Measurements from ENCODE around the gene DENND6A. TPM values are rescaled to one million over a fixed set of nuclear protein-coding genes. Genes with fewer than 3 reads are reported as not detected.
A peak's percentile ranks its signal among the peaks of the same experiment; 100 is the strongest.

DENND6A gene
- total and polyA plus RNA-seq, 4 experiments from 2014 or later = 10.0 to 43.7 (median 40.3) TPM

- POLR2A ChIA-PET (ENCODE audit: partially characterized antibody) = interaction anchor here (0.5 kb wide), 1 partner anchor 19 kb away, joined by 3 read pairs; no protein-coding TSS in a partner anchor
Observed at GRCh38 chr3:57587905-57588304, 105.0 kb downstream of the DENND6A start.

GRCh38 chr3:57586778-57587177, 106.1 kb downstream of the DENND6A start:
- no peak overlapping the region for H3K4me3 ChIP-seq (ENCODE audit: low read length in 2 of 2)
- CTCF ChIA-PET (ENCODE audit: partially characterized antibody) = interaction anchor here (0.9 kb wide), 1 partner anchor 10 kb away, joined by 3 read pairs; no protein-coding TSS in a partner anchor
- no peak overlapping the region for H3K27ac ChIP-seq (ENCODE audit: low read depth, low read length)
- no peaks in the 10 kb centered on the region for H3K9me3 ChIP-seq (ENCODE audit: control insufficient read depth in 1 of 2, low read length in 2 of 2)
- DNase-seq = no peak
- Mint-ChIP-seq H3K4me3 (no peak overlapping the region), H3K9me3 (no peaks in the 10 kb centered on the region), H3K36me3 (peaks cover 8 to 32% of the 10 kb centered on the region in 2 donors), H3K27ac (peak overlapping the region in 1 of 7 donors; percentile 43), H3K4me1 (peaks cover 26 to 47% (median 35%) of the 10 kb centered on the region in 4 donors), H3K27me3 (no peaks in the 10 kb centered on the region)
- no peaks in the 10 kb centered on the region for H3K27me3 ChIP-seq (ENCODE audit: insufficient read depth, low read length)
- H3K4me1 ChIP-seq (ENCODE audit: insufficient read depth, low read length) = peaks cover 28% of the 10 kb centered on the region
- peaks cover 16% of the 10 kb centered on the region for H3K36me3 ChIP-seq (ENCODE audit: insufficient read depth, low read length)
- POLR2A ChIA-PET (ENCODE audit: partially characterized antibody) = interaction anchor here (1.8 kb wide), 1 partner anchor 10 kb away, joined by 7 read pairs; the partner anchor contains the start of gene ARF4
- intact Hi-C loops (cut with micrococcal nuclease) = no loop called here

More at GRCh38 chr3:57587905-57588304, 105.0 kb downstream of the DENND6A start:
- Histone ChIP-seq H3K36me3 (ENCODE audit: insufficient read depth, low read length) (peaks cover 9% of the 10 kb centered on the region), H3K9me3 (ENCODE audit: control insufficient read depth in 1 of 2, low read length in 2 of 2) (no peaks in the 10 kb centered on the region), H3K4me3 (ENCODE audit: low read length in 2 of 2) (no peak overlapping the region), H3K27ac (ENCODE audit: low read depth, low read length) (no peak overlapping the region), H3K27me3 (ENCODE audit: insufficient read depth, low read length) (no peaks in the 10 kb centered on the region), H3K4me1 (ENCODE audit: insufficient read depth, low read length) (peaks cover 35% of the 10 kb centered on the region)
- CTCF ChIA-PET (ENCODE audit: partially characterized antibody) = no interaction called here
- Mint-ChIP-seq H3K4me3 (no peak overlapping the region), H3K27ac (peak overlapping the region in 1 of 7 donors; percentile 7), H3K9me3 (no peaks in the 10 kb centered on the region), H3K4me1 (peaks cover 28 to 55% (median 40%) of the 10 kb centered on the region in 4 donors), H3K36me3 (peaks cover 6 to 36% of the 10 kb centered on the region in 2 donors), H3K27me3 (no peaks in the 10 kb centered on the region)
- DNase-seq = no peak
- intact Hi-C loops (cut with micrococcal nuclease) = no loop called here

- no peaks in the 10 kb centered on the region for H3K9me3 Mint-ChIP-seq
- peaks cover 19 to 43% (median 28%) of the 10 kb centered on the region in 4 donors for H3K4me1 Mint-ChIP-seq
- Histone ChIP-seq H3K36me3 (ENCODE audit: insufficient read depth, low read length) (peaks cover 19% of the 10 kb centered on the region), H3K27ac (ENCODE audit: low read depth, low read length) (no peak overlapping the region), H3K4me1 (ENCODE audit: insufficient read depth, low read length) (peaks cover 28% of the 10 kb centered on the region), H3K9me3 (ENCODE audit: control insufficient read depth in 1 of 2, low read length in 2 of 2) (no peaks in the 10 kb centered on the region), H3K4me3 (ENCODE audit: low read length in 2 of 2) (no peak overlapping the region), H3K27me3 (ENCODE audit: insufficient read depth, low read length) (no peaks in the 10 kb centered on the region)
- intact Hi-C loops (cut with micrococcal nuclease) = no loop called here
- ChIA-PET POLR2A (ENCODE audit: partially characterized antibody) (no interaction called here), CTCF (ENCODE audit: partially characterized antibody) (no interaction called here)
- peaks cover 10 to 43% of the 10 kb centered on the region in 2 donors for H3K36me3 Mint-ChIP-seq
- H3K27ac Mint-ChIP-seq = peak overlapping the region in 2 of 7 donors; percentile 47 to 59
- no peak overlapping the region for H3K4me3 Mint-ChIP-seq
- DNase-seq = no peak
- no peaks in the 10 kb centered on the region for H3K27me3 Mint-ChIP-seq
Observed at GRCh38 chr3:57583544-57583943, 109.3 kb downstream of the DENND6A start.

GRCh38 chr3:57582474-57583168, 110.3 kb downstream of the DENND6A start:
- H3K4me1 Mint-ChIP-seq = peaks cover 16 to 37% (median 28%) of the 10 kb centered on the region in 4 donors
- no peaks in the 10 kb centered on the region for H3K9me3 ChIP-seq (ENCODE audit: control insufficient read depth in 1 of 2, low read length in 2 of 2)
- intact Hi-C loops (cut with micrococcal nuclease) = no loop called here
- H3K36me3 ChIP-seq (ENCODE audit: insufficient read depth, low read length) = peaks cover 19% of the 10 kb centered on the region
- no peak overlapping the region for H3K4me3 Mint-ChIP-seq
- H3K36me3 Mint-ChIP-seq = peaks cover 10 to 45% of the 10 kb centered on the region in 2 donors
- H3K4me3 ChIP-seq (ENCODE audit: low read length in 2 of 2) = no peak overlapping the region
- H3K27ac Mint-ChIP-seq = peak overlapping the region in 4 of 7 donors; percentile 5 to 68 (median 45)
- H3K27me3 Mint-ChIP-seq = no peaks in the 10 kb centered on the region
- H3K4me1 ChIP-seq (ENCODE audit: insufficient read depth, low read length) = peaks cover 24% of the 10 kb centered on the region
- CTCF ChIA-PET (ENCODE audit: partially characterized antibody) = no interaction called here
- peak in 1 of 5 donors; percentile 14 for DNase-seq
- H3K27me3 ChIP-seq (ENCODE audit: insufficient read depth, low read length) = no peaks in the 10 kb centered on the region
- no peak overlapping the region for H3K27ac ChIP-seq (ENCODE audit: low read depth, low read length)
- H3K9me3 Mint-ChIP-seq = no peaks in the 10 kb centered on the region
- POLR2A ChIA-PET (ENCODE audit: partially characterized antibody) = interaction anchor here (2.4 to 4.5 kb wide), 2 partner anchors 14 to 26 kb away, joined by 10 to 30 read pairs; partner anchors contain the start of genes ARF4 and PDE12

- Histone ChIP-seq H3K27me3 (ENCODE audit: insufficient read depth, low read length) (no peaks in the 10 kb centered on the region), H3K4me1 (ENCODE audit: insufficient read depth, low read length) (peaks cover under 1% of the 10 kb centered on the region), H3K4me3 (ENCODE audit: low read length in 2 of 2) (no peak overlapping the region), H3K9me3 (ENCODE audit: control insufficient read depth in 1 of 2, low read length in 2 of 2) (no peaks in the 10 kb centered on the region), H3K27ac (ENCODE audit: low read depth, low read length) (no peak overlapping the region), H3K36me3 (ENCODE audit: insufficient read depth, low read length) (peaks cover 38% of the 10 kb centered on the region)
- Mint-ChIP-seq H3K36me3 (peaks cover 33 to 61% of the 10 kb centered on the region in 2 donors), H3K27me3 (no peaks in the 10 kb centered on the region), H3K9me3 (no peaks in the 10 kb centered on the region), H3K27ac (peak overlapping the region in 6 of 7 donors; percentile 19 to 83 (median 54)), H3K4me3 (no peak overlapping the region), H3K4me1 (peaks cover 12 to 22% (median 14%) of the 10 kb centered on the region in 4 donors)
- DNase-seq = no peak
- intact Hi-C loops (cut with micrococcal nuclease) = no loop called here
- ChIA-PET CTCF (ENCODE audit: partially characterized antibody) (interaction anchor here (0.8 kb wide), 1 partner anchor 18 kb away, joined by 3 read pairs; no protein-coding TSS in a partner anchor), POLR2A (ENCODE audit: partially characterized antibody) (no interaction called here)
Observed at GRCh38 chr3:57577801-57578200, 115.1 kb downstream of the DENND6A start.

- H3K36me3 Mint-ChIP-seq = peaks cover 39 to 64% of the 10 kb centered on the region in 2 donors
- Histone ChIP-seq H3K27ac (ENCODE audit: low read depth, low read length) (no peak overlapping the region), H3K4me3 (ENCODE audit: low read length in 2 of 2) (no peak overlapping the region), H3K4me1 (ENCODE audit: insufficient read depth, low read length) (no peaks in the 10 kb centered on the region), H3K36me3 (ENCODE audit: insufficient read depth, low read length) (peaks cover 34% of the 10 kb centered on the region), H3K9me3 (ENCODE audit: control insufficient read depth in 1 of 2, low read length in 2 of 2) (no peaks in the 10 kb centered on the region), H3K27me3 (ENCODE audit: insufficient read depth, low read length) (no peaks in the 10 kb centered on the region)
- no peak for DNase-seq
- intact Hi-C loops (cut with micrococcal nuclease) = no loop called here
- H3K4me3 Mint-ChIP-seq = peak overlapping the region in 1 of 8 donors; percentile 15
- peak overlapping the region in 6 of 7 donors; percentile 43 to 86 (median 70) for H3K27ac Mint-ChIP-seq
- ChIA-PET POLR2A (ENCODE audit: partially characterized antibody) (no interaction called here), CTCF (ENCODE audit: partially characterized antibody) (interaction anchor here (0.9 kb wide), 1 partner anchor 20 kb away, joined by 3 read pairs; no protein-coding TSS in a partner anchor)
- H3K27me3 Mint-ChIP-seq = no peaks in the 10 kb centered on the region
- no peaks in the 10 kb centered on the region for H3K9me3 Mint-ChIP-seq
- H3K4me1 Mint-ChIP-seq = peaks cover 13 to 23% (median 13%) of the 10 kb centered on the region in 4 donors
Observed at GRCh38 chr3:57575966-57576626, 116.8 kb downstream of the DENND6A start.
